Liver (tissue), 9 donors: ENCODE data around the gene CNR2. TPM values are rescaled to one million over a fixed set of nuclear protein-coding genes. Genes with fewer than 3 reads are reported as not detected.

Experiments used
- DNase-seq: peaks from one replicate; pipeline ENCODE4 v3.0.0-alpha.2; 2017; ENCODE audit warnings: low spot score
- H3K27ac ChIP-seq, 2 donors: one replicate each; pipeline ENCODE4 v1.7.0; 2013; ENCODE audit warnings: inconsistent platforms in 2 of 2, low read length in 2 of 2, control low read depth in 1 of 2, low read depth in 1 of 2, mild to moderate bottlenecking in 1 of 2
- H3K27me3 ChIP-seq, 4 donors: one replicate each; pipeline versions ENCODE4 v1.6.1 to v1.7.0; 2013; ENCODE audit warnings: low read length in 3 of 4, inconsistent platforms in 1 of 4, mild to moderate bottlenecking in 1 of 4, moderate library complexity in 1 of 4; ENCODE audit not compliant: control insufficient read depth in 4 of 4, insufficient read depth in 4 of 4
- H3K36me3 ChIP-seq, 4 donors: one replicate each; pipeline versions ENCODE4 v1.6.1 to v1.7.0; 2013; ENCODE audit warnings: low read length in 3 of 4, mild to moderate bottlenecking in 3 of 4, low read depth in 1 of 4, moderate library complexity in 1 of 4; ENCODE audit not compliant: control insufficient read depth in 4 of 4, insufficient read depth in 3 of 4
- H3K4me1 ChIP-seq, 4 donors: one replicate each; pipeline versions ENCODE4 v1.6.1 to v1.7.0; 2013; ENCODE audit warnings: low read length in 3 of 4, mild to moderate bottlenecking in 3 of 4, moderate library complexity in 1 of 4; ENCODE audit not compliant: control insufficient read depth in 4 of 4, insufficient read depth in 4 of 4
- H3K4me3 ChIP-seq, 3 donors: one replicate each; pipeline versions ENCODE4 v1.6.1 to v1.7.0; 2013; ENCODE audit warnings: low read length in 3 of 3, control low read depth in 1 of 3, low read depth in 1 of 3, mild to moderate bottlenecking in 1 of 3
- H3K9ac ChIP-seq, 2 donors: one replicate each; pipeline ENCODE4 v1.7.0; 2013; ENCODE audit warnings: low read length in 2 of 2, mild to moderate bottlenecking in 2 of 2, moderate library complexity in 2 of 2, control low read depth in 1 of 2, low read depth in 1 of 2
- H3K9me3 ChIP-seq, 4 donors: one replicate each; pipeline versions ENCODE4 v1.6.1 to v1.7.0; 2013; ENCODE audit warnings: low read length in 3 of 4; ENCODE audit not compliant: control insufficient read depth in 4 of 4
- EGR1 ChIP-seq, 2 donors: IDR thresholded peaks; 2 replicates each; pipeline ENCODE4 v1.6.1; 2016 to 2018; ENCODE audit warnings: antibody characterized with exemption in 2 of 2, low read depth in 2 of 2
- FOXA2 ChIP-seq: IDR thresholded peaks from 2 replicates; pipeline ENCODE4 v1.6.1; 2016; ENCODE audit warnings: antibody characterized with exemption
- GABPA ChIP-seq, 2 donors: IDR thresholded peaks in 1 of 2; conservative IDR thresholded peaks in 1 of 2; 2 replicates each; pipeline ENCODE4 v1.6.1; 2016; ENCODE audit warnings: antibody characterized with exemption in 2 of 2, mild to moderate bottlenecking in 1 of 2, moderate library complexity in 1 of 2
- HNF4A ChIP-seq, 2 donors: conservative IDR thresholded peaks; 2 replicates each; pipeline ENCODE4 v1.6.1; 2016; ENCODE audit warnings: antibody characterized with exemption in 2 of 2, mild to moderate bottlenecking in 2 of 2
- HNF4G ChIP-seq: IDR thresholded peaks from 2 replicates; pipeline ENCODE4 v1.6.1; 2016; ENCODE audit warnings: antibody characterized with exemption
- JUND ChIP-seq, 2 donors: IDR thresholded peaks; 2 replicates each; pipeline ENCODE4 v1.6.1; 2016; ENCODE audit warnings: antibody characterized with exemption in 2 of 2
- NR2F2 ChIP-seq: IDR thresholded peaks from 2 replicates; pipeline ENCODE4 v1.6.1; 2016; ENCODE audit warnings: antibody characterized with exemption
- RAD21 ChIP-seq, 2 donors: IDR thresholded peaks; 2 replicates each; pipeline ENCODE4 v1.6.1; 2016; ENCODE audit warnings: antibody characterized with exemption in 2 of 2, mild to moderate bottlenecking in 2 of 2
- RXRA ChIP-seq, 2 donors: IDR thresholded peaks; 2 replicates each; pipeline ENCODE4 v1.6.1; 2017 to 2018; ENCODE audit warnings: antibody characterized with exemption in 2 of 2, mild to moderate bottlenecking in 1 of 2
- SP1 ChIP-seq: IDR thresholded peaks from 2 replicates; pipeline ENCODE4 v1.6.1; 2018; ENCODE audit warnings: antibody characterized with exemption, mild to moderate bottlenecking
- TAF1 ChIP-seq: conservative IDR thresholded peaks from 2 replicates; pipeline ENCODE4 v1.6.1; 2016; ENCODE audit warnings: antibody characterized with exemption, mild to moderate bottlenecking
- YY1 ChIP-seq: IDR thresholded peaks from 2 replicates; pipeline ENCODE4 v1.6.1; 2016; ENCODE audit warnings: antibody characterized with exemption, mild to moderate bottlenecking
- WGBS: extraction: QIAGEN DNeasy Blood & Tissue Kit; methylation state at CpG from one replicate; pipeline ENCODE4 v1.1.7; 2013; 5-methylcytosine and 5-hydroxymethylcytosine counted together
- polyA plus RNA-seq, 2 donors: library from polyadenylated mRNA; stranded (reverse) in 1 of 2; unstranded in 1 of 2; fragments of 200-250 nt in 1 of 2; fragments of >200 nt in 1 of 2; fragmentation: Nextera tagmentation in 1 of 2; extraction: Ambion mirVana in 1 of 2; gene quantifications; one replicate each; pipeline versions ENCODE4 v1.2.1 to v1.2.3, GENCODE V29; 2013 to 2015
- total RNA-seq, 2 donors: library from RNA; depleted of rRNA; stranded (reverse); fragments of >200 nt; gene quantifications; one replicate each; pipeline ENCODE4 v1.2.3, GENCODE V29; 2014
- TF ChIP-seq, protein P1 (sequence below): IDR thresholded peaks from 2 replicates; pipeline ENCODE4 v1.6.1; 2016; ENCODE audit warnings: antibody characterized with exemption
- TF ChIP-seq, protein P2 (sequence below): fragments of 150-350 bp; IDR thresholded peaks from 2 replicates; pipeline ENCODE4 v1.5.1; 2017; ENCODE audit warnings: improper control_type of control experiment, low read depth, low read length; ENCODE audit not compliant: missing input control
- TF ChIP-seq, protein P3 (sequence below): IDR thresholded peaks from 2 replicates; pipeline ENCODE4 v1.6.1; 2016; ENCODE audit warnings: antibody characterized with exemption
- TF ChIP-seq, protein P4 (sequence below): IDR thresholded peaks from 2 replicates; pipeline ENCODE4 v1.6.1; 2016; ENCODE audit warnings: antibody characterized with exemption, mild to moderate bottlenecking
- donor health status: healthy.
- donor health status: healthy.
- donor health status: healthy.
- donor health status: healthy.
- donor health status: healthy.

CNR2 gene
- total and polyA plus RNA-seq, 4 donors = 0.03 to 0.28 (median 0.09) TPM

DNA sequence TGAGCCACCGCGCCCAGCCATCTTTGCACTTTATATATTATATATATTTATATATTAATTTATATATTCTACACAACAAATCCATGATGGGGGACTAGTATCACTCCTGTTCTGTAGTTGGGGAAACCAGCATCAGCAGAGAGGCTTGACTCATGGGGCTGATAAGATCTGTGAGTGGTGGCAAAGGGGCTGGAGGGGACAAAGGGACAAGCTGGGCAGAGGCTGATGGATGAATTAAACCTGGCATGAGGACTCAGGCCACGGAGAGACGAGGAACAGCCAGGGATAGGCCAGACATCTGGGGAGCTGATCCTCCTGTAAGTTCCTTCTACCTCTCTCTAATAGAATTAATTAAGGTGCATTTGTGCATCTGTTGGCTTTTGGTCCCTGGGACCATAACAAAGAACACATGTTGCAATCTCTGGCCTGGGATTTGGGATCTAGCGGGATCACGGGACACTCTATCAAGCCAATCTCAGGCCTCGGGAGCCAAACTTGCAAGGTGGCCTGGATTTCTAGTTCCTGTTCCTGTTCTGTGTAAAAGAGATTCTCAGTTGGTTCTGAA, 7.6 kb downstream of the CNR2 start:
- H3K9ac ChIP-seq = no peak overlapping the region
- WGBS = 75% methylated on average over 7 of the region's 7 CpGs
- DNase-seq = no peak
- TF ChIP-seq HNF4A (conservative IDR thresholded peaks at IDR 0.05) = no peak
- no peak for TF ChIP-seq JUND (IDR thresholded peaks at IDR 0.05)
- no peaks in the 10 kb centered on the region for H3K36me3 ChIP-seq
- H3K9me3 ChIP-seq = no peaks in the 10 kb centered on the region
- H3K4me3 ChIP-seq = no peak overlapping the region
- H3K4me1 ChIP-seq = peaks cover 0 to 3% (median 2%) of the 10 kb centered on the region in 4 donors
- no peak overlapping the region for H3K27ac ChIP-seq
- peaks cover 0 to 4% (median under 1%) of the 10 kb centered on the region in 4 donors for H3K27me3 ChIP-seq

DNA sequence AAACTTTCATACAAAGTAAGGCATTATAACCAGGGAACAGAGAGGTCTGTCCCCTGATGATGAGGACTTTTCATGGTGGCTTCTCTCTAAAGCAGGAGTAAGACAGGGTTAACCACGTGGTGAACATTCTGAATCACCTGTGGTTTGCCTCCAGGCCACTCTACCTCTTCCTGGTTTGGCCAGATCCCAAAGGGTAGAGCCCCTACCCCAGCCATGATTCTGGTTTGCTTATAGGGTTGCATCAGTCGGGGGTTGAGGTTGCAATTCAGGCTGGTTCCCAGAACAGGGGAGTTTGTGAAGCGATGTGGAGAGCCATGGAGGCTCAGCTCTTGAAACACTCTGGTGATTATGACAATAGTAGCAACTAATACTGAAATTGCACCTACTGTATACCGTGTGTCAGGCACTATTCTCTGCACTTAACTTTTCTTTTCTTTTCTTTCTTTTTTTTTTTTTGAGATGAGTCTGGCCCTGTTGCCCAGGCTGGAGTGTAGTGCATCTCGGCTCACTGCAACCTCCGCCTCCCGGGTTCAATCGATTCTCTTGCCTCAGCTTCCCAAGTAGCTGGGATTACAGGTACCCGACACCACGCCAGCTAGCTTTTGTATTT, 8.3 kb downstream of the CNR2 start:
- WGBS = 83% methylated on average over 10 of the region's 10 CpGs
- DNase-seq = no peak
- Histone ChIP-seq H3K36me3 (no peaks in the 10 kb centered on the region), H3K4me1 (peaks cover 0 to 3% (median 2%) of the 10 kb centered on the region in 4 donors), H3K27me3 (peaks cover 0 to 4% (median under 1%) of the 10 kb centered on the region in 4 donors), H3K4me3 (no peak overlapping the region), H3K9me3 (no peaks in the 10 kb centered on the region), H3K9ac (no peak overlapping the region), H3K27ac (no peak overlapping the region)
- TF ChIP-seq, protein P1, sequence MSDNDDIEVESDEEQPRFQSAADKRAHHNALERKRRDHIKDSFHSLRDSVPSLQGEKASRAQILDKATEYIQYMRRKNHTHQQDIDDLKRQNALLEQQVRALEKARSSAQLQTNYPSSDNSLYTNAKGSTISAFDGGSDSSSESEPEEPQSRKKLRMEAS = no peak
- TF ChIP-seq TAF1 = no peak
- TF ChIP-seq, protein P2, sequence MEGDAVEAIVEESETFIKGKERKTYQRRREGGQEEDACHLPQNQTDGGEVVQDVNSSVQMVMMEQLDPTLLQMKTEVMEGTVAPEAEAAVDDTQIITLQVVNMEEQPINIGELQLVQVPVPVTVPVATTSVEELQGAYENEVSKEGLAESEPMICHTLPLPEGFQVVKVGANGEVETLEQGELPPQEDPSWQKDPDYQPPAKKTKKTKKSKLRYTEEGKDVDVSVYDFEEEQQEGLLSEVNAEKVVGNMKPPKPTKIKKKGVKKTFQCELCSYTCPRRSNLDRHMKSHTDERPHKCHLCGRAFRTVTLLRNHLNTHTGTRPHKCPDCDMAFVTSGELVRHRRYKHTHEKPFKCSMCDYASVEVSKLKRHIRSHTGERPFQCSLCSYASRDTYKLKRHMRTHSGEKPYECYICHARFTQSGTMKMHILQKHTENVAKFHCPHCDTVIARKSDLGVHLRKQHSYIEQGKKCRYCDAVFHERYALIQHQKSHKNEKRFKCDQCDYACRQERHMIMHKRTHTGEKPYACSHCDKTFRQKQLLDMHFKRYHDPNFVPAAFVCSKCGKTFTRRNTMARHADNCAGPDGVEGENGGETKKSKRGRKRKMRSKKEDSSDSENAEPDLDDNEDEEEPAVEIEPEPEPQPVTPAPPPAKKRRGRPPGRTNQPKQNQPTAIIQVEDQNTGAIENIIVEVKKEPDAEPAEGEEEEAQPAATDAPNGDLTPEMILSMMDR = no peak
- TF ChIP-seq JUND (IDR thresholded peaks at IDR 0.05) = no peak
- TF ChIP-seq RAD21 (IDR thresholded peaks at IDR 0.05) = no peak
- TF ChIP-seq, protein P3, sequence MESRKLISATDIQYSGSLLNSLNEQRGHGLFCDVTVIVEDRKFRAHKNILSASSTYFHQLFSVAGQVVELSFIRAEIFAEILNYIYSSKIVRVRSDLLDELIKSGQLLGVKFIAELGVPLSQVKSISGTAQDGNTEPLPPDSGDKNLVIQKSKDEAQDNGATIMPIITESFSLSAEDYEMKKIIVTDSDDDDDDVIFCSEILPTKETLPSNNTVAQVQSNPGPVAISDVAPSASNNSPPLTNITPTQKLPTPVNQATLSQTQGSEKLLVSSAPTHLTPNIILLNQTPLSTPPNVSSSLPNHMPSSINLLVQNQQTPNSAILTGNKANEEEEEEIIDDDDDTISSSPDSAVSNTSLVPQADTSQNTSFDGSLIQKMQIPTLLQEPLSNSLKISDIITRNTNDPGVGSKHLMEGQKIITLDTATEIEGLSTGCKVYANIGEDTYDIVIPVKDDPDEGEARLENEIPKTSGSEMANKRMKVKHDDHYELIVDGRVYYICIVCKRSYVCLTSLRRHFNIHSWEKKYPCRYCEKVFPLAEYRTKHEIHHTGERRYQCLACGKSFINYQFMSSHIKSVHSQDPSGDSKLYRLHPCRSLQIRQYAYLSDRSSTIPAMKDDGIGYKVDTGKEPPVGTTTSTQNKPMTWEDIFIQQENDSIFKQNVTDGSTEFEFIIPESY = no peak
- TF ChIP-seq GABPA (IDR thresholded peaks at IDR 0.05 in 1 of 2, conservative IDR thresholded peaks at IDR 0.05 in 1 of 2) = no peak
- no peak for TF ChIP-seq SP1

GRCh38 chr1:23903754-23904153, 9.4 kb downstream of the CNR2 start:
- TF ChIP-seq EGR1 (IDR thresholded peaks at IDR 0.05; ENCODE audit: low read depth in 2 of 2) = no peak
- no peak for TF ChIP-seq HNF4A (conservative IDR thresholded peaks at IDR 0.05)
- no peak for TF ChIP-seq NR2F2
- TF ChIP-seq GABPA (IDR thresholded peaks at IDR 0.05 in 1 of 2, conservative IDR thresholded peaks at IDR 0.05 in 1 of 2) = no peak
- no peak for TF ChIP-seq RAD21 (IDR thresholded peaks at IDR 0.05)
- TF ChIP-seq, protein P1 = no peak
- TF ChIP-seq RXRA (IDR thresholded peaks at IDR 0.05) = no peak
- TF ChIP-seq YY1 = no peak
- no peak for TF ChIP-seq JUND (IDR thresholded peaks at IDR 0.05)
- TF ChIP-seq, protein P4, sequence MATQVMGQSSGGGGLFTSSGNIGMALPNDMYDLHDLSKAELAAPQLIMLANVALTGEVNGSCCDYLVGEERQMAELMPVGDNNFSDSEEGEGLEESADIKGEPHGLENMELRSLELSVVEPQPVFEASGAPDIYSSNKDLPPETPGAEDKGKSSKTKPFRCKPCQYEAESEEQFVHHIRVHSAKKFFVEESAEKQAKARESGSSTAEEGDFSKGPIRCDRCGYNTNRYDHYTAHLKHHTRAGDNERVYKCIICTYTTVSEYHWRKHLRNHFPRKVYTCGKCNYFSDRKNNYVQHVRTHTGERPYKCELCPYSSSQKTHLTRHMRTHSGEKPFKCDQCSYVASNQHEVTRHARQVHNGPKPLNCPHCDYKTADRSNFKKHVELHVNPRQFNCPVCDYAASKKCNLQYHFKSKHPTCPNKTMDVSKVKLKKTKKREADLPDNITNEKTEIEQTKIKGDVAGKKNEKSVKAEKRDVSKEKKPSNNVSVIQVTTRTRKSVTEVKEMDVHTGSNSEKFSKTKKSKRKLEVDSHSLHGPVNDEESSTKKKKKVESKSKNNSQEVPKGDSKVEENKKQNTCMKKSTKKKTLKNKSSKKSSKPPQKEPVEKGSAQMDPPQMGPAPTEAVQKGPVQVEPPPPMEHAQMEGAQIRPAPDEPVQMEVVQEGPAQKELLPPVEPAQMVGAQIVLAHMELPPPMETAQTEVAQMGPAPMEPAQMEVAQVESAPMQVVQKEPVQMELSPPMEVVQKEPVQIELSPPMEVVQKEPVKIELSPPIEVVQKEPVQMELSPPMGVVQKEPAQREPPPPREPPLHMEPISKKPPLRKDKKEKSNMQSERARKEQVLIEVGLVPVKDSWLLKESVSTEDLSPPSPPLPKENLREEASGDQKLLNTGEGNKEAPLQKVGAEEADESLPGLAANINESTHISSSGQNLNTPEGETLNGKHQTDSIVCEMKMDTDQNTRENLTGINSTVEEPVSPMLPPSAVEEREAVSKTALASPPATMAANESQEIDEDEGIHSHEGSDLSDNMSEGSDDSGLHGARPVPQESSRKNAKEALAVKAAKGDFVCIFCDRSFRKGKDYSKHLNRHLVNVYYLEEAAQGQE = no peak
- no peak for TF ChIP-seq HNF4G
- TF ChIP-seq FOXA2 = no peak
- 57% methylated on average over 6 of the region's 6 CpGs for whole genome bisulfite sequencing
- Histone ChIP-seq H3K27me3 (peaks cover 0 to 4% (median under 1%) of the 10 kb centered on the region in 4 donors), H3K27ac (no peak overlapping the region), H3K9me3 (no peaks in the 10 kb centered on the region), H3K36me3 (no peaks in the 10 kb centered on the region), H3K4me1 (peaks cover 0 to 3% (median 2%) of the 10 kb centered on the region in 4 donors), H3K9ac (no peak overlapping the region), H3K4me3 (no peak overlapping the region)
- DNase-seq = no peak
